ENCODE data around the gene ITPK1. TPM values are rescaled to one million over a fixed set of nuclear protein-coding genes. Genes with fewer than 3 reads are reported as not detected.
"Not testable (repeated sequence)": the region's sequence is repeated elsewhere in the genome, so short reads cannot be mapped to it uniquely, and the experiment has no call there.

The ITPK1 gene
- total RNA-seq, 1 experiment from 2014 or later, result 88.6 TPM

- Histone ChIP-seq H3K9me2 (ENCODE audit: insufficient read depth) (no peaks in the 10 kb centered on the region), H3K79me2 (ENCODE audit: low read depth) (peaks cover 63% of the 10 kb centered on the region), H2AFZ (no peak overlapping the region), H3K9me3 (ENCODE audit: insufficient read depth, low read depth) (no peaks in the 10 kb centered on the region), H3K4me2 (peak overlapping the region; percentile 82), H4K20me1 (ENCODE audit: insufficient read depth) (no peaks in the 10 kb centered on the region; the same call in 1 of the 2 replicates), H3K4me3 (peak overlapping the region; percentile 100), H3K36me3 (ENCODE audit: low read depth) (no peaks in the 10 kb centered on the region), H3K27me3 (ENCODE audit: insufficient read depth, low read depth) (no peaks in the 10 kb centered on the region), H3K4me1 (replicated peaks; ENCODE audit: insufficient read depth) (peaks cover 31% of the 10 kb centered on the region), H3K27ac (peak overlapping the region; percentile 20; the same call in 1 of the 2 replicates), H3F3A (ENCODE audit: insufficient read depth, low read depth) (peaks cover 10% of the 10 kb centered on the region; the same call in 1 of the 2 replicates)
- intact Hi-C loops (cut with micrococcal nuclease; ENCODE audit: unreplicated experiment), result loop anchor here (1.0 to 2.0 kb wide), 2 partner anchors 26 to 167 kb away; no protein-coding TSS in a partner anchor
- no TSS peak for BruUV-seq (replicated peaks)
- TF ChIP-seq EZH2 (IDR thresholded peaks at IDR 0.05; ENCODE audit: low read depth), result no peak
- TF ChIP-seq CTCF (conservative IDR thresholded peaks at IDR 0.05), result no peak
- POLR2A ChIA-PET (ENCODE audit: unreplicated experiment), result no interaction called here
- CTCF ChIA-PET, result interaction anchor here (0.5 to 1.7 kb wide), 8 partner anchors 9 to 208 kb away, joined by 3 to 9 read pairs (median 4); no protein-coding TSS in a partner anchor
- no peak for DNase-seq
These were observed 2.1 kb downstream of the ITPK1 start for GRCh38 chr14:93113678-93114067.

DNA sequence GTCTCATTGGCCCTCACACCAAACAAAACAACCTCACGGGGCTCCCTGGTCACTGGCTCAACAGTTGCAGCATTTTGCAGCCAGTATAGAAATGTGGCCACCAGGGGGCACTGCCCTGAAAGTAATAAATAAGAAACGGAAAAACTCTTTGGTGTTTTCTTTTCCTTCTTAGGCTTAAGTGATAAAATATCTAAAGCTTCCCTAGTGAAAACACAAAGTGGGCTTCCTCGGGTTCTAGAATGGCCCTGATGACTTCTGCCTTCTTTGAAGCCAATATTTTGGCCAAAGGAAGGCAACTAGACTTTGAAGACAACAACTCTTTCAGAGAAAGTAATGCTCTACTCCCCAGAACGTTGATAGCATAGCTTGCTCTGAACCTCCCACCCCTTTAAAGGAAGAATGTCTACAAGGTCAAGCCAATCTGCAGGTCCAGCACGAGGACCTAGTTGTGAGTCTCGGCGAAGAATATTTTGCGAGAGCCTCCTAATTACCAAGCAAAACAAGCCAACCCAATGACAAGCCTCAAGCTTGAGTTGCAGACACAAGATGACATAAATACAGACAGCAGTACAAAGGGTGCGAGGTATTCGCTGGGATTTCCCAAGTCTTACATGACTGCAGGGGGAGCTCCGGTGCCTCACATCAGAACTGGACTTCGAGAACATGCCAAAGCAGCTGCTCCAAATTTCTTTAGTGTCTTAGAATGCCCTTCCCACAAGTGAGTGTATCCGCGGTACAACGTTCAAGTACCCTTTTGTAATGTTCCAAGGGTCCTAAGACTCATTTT is 2.6 kb downstream of the ITPK1 start:
- DNase-seq, result peak in 1 of 2 experiments; percentile 67
- Histone ChIP-seq H2AFZ (no peak overlapping the region), H3K4me3 (peak overlapping the region; percentile 100), H3K27me3 (ENCODE audit: insufficient read depth, low read depth) (no peaks in the 10 kb centered on the region), H3K4me2 (peak overlapping the region; percentile 82), H3K9me3 (ENCODE audit: insufficient read depth, low read depth) (no peaks in the 10 kb centered on the region), H3K27ac (peak overlapping the region; percentile 20; the same call in 1 of the 2 replicates), H3K79me2 (ENCODE audit: low read depth) (peaks cover 69% of the 10 kb centered on the region), H3F3A (ENCODE audit: insufficient read depth, low read depth) (peaks cover 10% of the 10 kb centered on the region; the same call in 1 of the 2 replicates), H3K36me3 (ENCODE audit: low read depth) (no peaks in the 10 kb centered on the region), H3K9me2 (ENCODE audit: insufficient read depth) (no peaks in the 10 kb centered on the region), H3K4me1 (replicated peaks; ENCODE audit: insufficient read depth) (peaks cover 31% of the 10 kb centered on the region), H4K20me1 (ENCODE audit: insufficient read depth) (no peaks in the 10 kb centered on the region; the same call in 1 of the 2 replicates)
- CTCF ChIA-PET, result interaction anchor here (0.5 to 1.7 kb wide), 7 partner anchors 8 to 196 kb away, joined by 3 to 9 read pairs (median 4); no protein-coding TSS in a partner anchor
- no TSS peak for BruUV-seq (replicated peaks)
- intact Hi-C loops (cut with micrococcal nuclease; ENCODE audit: unreplicated experiment), result loop anchor here (1.0 kb wide), 1 partner anchor 26 kb away; no protein-coding TSS in a partner anchor
- TF ChIP-seq CTCF (conservative IDR thresholded peaks at IDR 0.05) (peak; percentile 88), EZH2 (IDR thresholded peaks at IDR 0.05; ENCODE audit: low read depth) (no peak)
- POLR2A ChIA-PET (ENCODE audit: unreplicated experiment), result interaction anchor here (0.7 kb wide), 1 partner anchor 150 kb away, joined by 4 read pairs; no protein-coding TSS in a partner anchor

DNA sequence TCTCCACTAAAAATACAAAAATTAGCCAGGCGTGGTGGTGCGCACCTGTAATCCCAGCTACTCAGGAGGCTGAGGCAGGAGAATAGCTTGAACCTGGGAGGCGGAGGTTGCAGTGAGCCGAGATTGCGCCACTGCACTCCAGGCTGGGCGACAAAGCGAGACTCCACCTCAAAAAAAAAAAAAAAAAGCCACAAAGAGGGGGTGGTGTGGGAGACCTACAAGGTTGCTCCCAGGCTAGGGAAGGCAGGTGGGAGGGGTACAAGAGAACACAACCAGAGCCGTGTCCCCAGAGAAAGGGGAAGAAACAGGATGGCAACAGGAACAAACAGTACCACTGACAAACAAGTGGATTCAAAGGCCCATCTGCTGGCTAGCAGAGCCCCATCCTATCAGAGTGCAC is 4.2 kb downstream of the ITPK1 start:
- H3K4me2 ChIP-seq; BruUV-seq (replicated peaks); H4K20me1 ChIP-seq (ENCODE audit: insufficient read depth); intact Hi-C loops (cut with micrococcal nuclease; ENCODE audit: unreplicated experiment); H3K36me3 ChIP-seq (ENCODE audit: low read depth); POLR2A ChIA-PET (ENCODE audit: unreplicated experiment); H3K27ac ChIP-seq; H3K9me2 ChIP-seq (ENCODE audit: insufficient read depth); H3K4me3 ChIP-seq; DNase-seq; H3K27me3 ChIP-seq (ENCODE audit: insufficient read depth, low read depth); H2AFZ ChIP-seq; H3K9me3 ChIP-seq (ENCODE audit: insufficient read depth, low read depth): not testable (repeated sequence)
- CTCF ChIA-PET, result interaction anchor here (0.7 kb wide), 1 partner anchor 53 kb away, joined by 8 read pairs; no protein-coding TSS in a partner anchor
- H3K79me2 ChIP-seq (ENCODE audit: low read depth), result peaks cover 85% of the 10 kb centered on the region
- peaks cover 18% of the 10 kb centered on the region; the same call in 1 of the 2 replicates for H3F3A ChIP-seq (ENCODE audit: insufficient read depth, low read depth)
- peaks cover 37% of the 10 kb centered on the region for H3K4me1 ChIP-seq (replicated peaks; ENCODE audit: insufficient read depth)
